Body of pancreas (tissue), 4 donors: Measurements from ENCODE around the gene GABRA1. TPM values are rescaled to one million over a fixed set of nuclear protein-coding genes. Genes with fewer than 3 reads are reported as not detected.

ENCODE experiments used
- ATAC-seq: fragments of 150-250 bp; one replicate; pipeline ENCODE4 v1.9.1; 2016
- DNase-seq, 4 donors: peaks; one replicate each; pipeline ENCODE4 v3.0.0-alpha.2; 2019
- H3K27ac ChIP-seq, 4 donors: fragments of 200-600 bp; sonication (generic); 1 replicate in 3 of 4; 2 replicates in 1 of 4; pipeline versions ENCODE4 v1.5.1 to v1.6.1; 2016 to 2019; ENCODE audit warnings: mild to moderate bottlenecking in 1 of 4, mixed read lengths in 1 of 4, moderate library complexity in 1 of 4
- H3K27me3 ChIP-seq, 2 donors: fragments of 200-600 bp; sonication (generic); one replicate each; pipeline ENCODE4 v1.6.0; 2016; ENCODE audit warnings: mild to moderate bottlenecking in 1 of 2
- H3K36me3 ChIP-seq, 2 donors: fragments of 200-600 bp; sonication (generic); replicated peaks in 1 of 2; 2 replicates each; pipeline ENCODE4 v1.5.1; 2016; ENCODE audit warnings: low read depth in 2 of 2; ENCODE audit not compliant: insufficient read depth in 1 of 2
- H3K4me1 ChIP-seq: fragments of 200-600 bp; sonication (generic); one replicate; pipeline ENCODE4 v1.6.0; 2016
- H3K4me3 ChIP-seq, 2 donors: fragments of 200-600 bp; sonication (generic); 1 replicate in 1 of 2; 2 replicates in 1 of 2; pipeline ENCODE4 v1.5.1; 2016 to 2019
- H3K9me3 ChIP-seq, 3 donors: fragments of 200-600 bp; sonication (generic); 1 replicate in 2 of 3; 2 replicates in 1 of 3; pipeline ENCODE4 v1.5.1; 2016
- POLR2A ChIP-seq, 3 donors: fragments of 450-650 bp; IDR thresholded peaks; one replicate each; pipeline ENCODE4 v1.6.1; 2016; ENCODE audit warnings: antibody characterized with exemption in 3 of 3, mild to moderate bottlenecking in 2 of 3
- WGBS, 2 donors: methylation state at CpG; one replicate each; pipeline ENCODE4 v1.1.5; 2017; 5-methylcytosine and 5-hydroxymethylcytosine counted together
- intact Hi-C: fragments of 100-400 bp; cut with DNase I; formaldehyde crosslinking; loops from one replicate; pipeline ENCODE4 v1.15.1; 2023
- total RNA-seq, 2 donors: library from RNA; depleted of rRNA; stranded (reverse); fragments of >200 nt; gene quantifications; one replicate each; pipeline ENCODE4 v1.1.0, GENCODE V29; 2016
- TF ChIP-seq, protein P1 (sequence below), 7 experiments: fragments of 450-650 bp in 4 of 7; fragments of 200-600 bp in 3 of 7; sonication (generic) in 3 of 7; IDR thresholded peaks; one replicate each; pipeline ENCODE4 v1.5.1; 2016 to 2019; ENCODE audit warnings: antibody characterized with exemption in 7 of 7

GABRA1 gene
- total RNA-seq, 2 donors from 2014 or later, result not detected

DNA sequence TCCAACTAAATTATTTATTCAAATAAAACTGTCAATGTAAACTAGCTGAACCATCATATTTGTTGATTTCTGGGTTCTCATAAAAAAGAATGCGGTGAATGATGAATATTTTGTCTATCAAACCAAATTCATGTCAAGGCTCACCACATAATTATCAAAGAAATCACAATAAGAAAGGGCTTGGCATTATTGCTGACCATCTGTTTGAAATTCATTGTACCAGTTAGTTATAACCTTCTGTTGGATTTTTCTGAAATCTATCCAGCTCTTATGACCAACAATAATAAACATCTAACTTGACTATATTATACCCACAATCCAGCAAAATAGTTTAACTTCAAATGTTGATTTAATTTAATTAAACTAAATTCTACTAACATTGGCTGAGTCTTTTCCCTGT lies 53.1 kb downstream of the GABRA1 start:
- TF ChIP-seq, protein P1, sequence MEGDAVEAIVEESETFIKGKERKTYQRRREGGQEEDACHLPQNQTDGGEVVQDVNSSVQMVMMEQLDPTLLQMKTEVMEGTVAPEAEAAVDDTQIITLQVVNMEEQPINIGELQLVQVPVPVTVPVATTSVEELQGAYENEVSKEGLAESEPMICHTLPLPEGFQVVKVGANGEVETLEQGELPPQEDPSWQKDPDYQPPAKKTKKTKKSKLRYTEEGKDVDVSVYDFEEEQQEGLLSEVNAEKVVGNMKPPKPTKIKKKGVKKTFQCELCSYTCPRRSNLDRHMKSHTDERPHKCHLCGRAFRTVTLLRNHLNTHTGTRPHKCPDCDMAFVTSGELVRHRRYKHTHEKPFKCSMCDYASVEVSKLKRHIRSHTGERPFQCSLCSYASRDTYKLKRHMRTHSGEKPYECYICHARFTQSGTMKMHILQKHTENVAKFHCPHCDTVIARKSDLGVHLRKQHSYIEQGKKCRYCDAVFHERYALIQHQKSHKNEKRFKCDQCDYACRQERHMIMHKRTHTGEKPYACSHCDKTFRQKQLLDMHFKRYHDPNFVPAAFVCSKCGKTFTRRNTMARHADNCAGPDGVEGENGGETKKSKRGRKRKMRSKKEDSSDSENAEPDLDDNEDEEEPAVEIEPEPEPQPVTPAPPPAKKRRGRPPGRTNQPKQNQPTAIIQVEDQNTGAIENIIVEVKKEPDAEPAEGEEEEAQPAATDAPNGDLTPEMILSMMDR (IDR thresholded peaks at IDR 0.05), result no peak
- no peak for TF ChIP-seq POLR2A (IDR thresholded peaks at IDR 0.05)
- no peak for ATAC-seq
- no peak for DNase-seq
- Histone ChIP-seq H3K27ac (no peak overlapping the region), H3K27me3 (no peaks in the 10 kb centered on the region), H3K4me3 (no peak overlapping the region), H3K9me3 (no peaks in the 10 kb centered on the region), H3K36me3 (no peaks in the 10 kb centered on the region), H3K4me1 (no peaks in the 10 kb centered on the region)
- intact Hi-C loops, result no loop called here
- 77 to 96% methylated on average over 1 of the region's 1 CpG for WGBS, 2 donors

DNA sequence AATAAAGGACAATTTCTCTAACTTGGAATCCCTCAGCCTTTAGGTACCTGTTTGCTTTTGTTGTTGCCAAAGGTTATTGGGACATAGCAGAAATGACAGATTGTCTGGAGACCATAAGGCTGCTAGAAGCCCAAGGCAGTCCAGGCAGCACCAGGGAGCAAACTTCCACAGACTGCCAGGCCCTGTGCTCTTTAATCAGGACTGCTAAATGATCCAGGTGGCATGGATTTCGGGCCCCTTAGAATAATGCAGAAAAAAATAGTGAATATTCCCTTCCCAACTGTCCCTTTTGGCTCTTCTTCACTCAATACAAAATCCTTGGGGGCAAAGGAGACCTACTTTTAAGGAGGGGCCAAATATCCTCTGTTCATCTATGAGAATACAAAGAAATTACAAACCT lies 73.9 kb downstream of the GABRA1 start:
- Histone ChIP-seq H3K36me3 (no peaks in the 10 kb centered on the region), H3K4me1 (no peaks in the 10 kb centered on the region), H3K9me3 (no peaks in the 10 kb centered on the region), H3K27ac (no peak overlapping the region), H3K4me3 (no peak overlapping the region), H3K27me3 (no peaks in the 10 kb centered on the region)
- intact Hi-C loops, result no loop called here
- DNase-seq (no peak), ATAC-seq (no peak)
- TF ChIP-seq, protein P1 (IDR thresholded peaks at IDR 0.05), result no peak
- TF ChIP-seq POLR2A (IDR thresholded peaks at IDR 0.05), result no peak
- 29 to 56% methylated on average over 1 of the region's 1 CpG for WGBS, 2 donors

DNA sequence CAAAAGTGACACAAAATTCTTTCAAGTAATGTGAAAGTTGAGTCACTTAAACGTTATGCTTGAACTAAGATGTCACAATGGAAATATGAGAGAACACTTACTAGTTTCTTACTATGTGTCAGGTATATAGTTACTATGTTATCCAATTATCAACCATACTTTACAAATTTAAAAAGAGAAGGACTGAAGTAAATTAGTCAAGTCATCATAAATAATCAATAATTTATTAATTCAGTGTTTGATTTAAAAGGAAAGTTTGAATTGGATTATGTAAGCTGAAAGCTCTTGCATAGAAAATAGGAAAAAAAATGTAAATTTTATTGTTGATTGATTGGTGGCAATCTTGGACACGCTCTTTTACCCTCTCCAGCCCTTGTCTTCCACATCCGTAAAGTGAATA lies 76.3 kb downstream of the GABRA1 start:
- Histone ChIP-seq H3K4me1 (no peaks in the 10 kb centered on the region), H3K4me3 (no peak overlapping the region), H3K36me3 (no peaks in the 10 kb centered on the region), H3K27me3 (no peaks in the 10 kb centered on the region), H3K27ac (no peak overlapping the region), H3K9me3 (no peaks in the 10 kb centered on the region)
- DNase-seq, result no peak
- TF ChIP-seq, protein P1 (IDR thresholded peaks at IDR 0.05), result no peak
- no peak for TF ChIP-seq POLR2A (IDR thresholded peaks at IDR 0.05)
- ATAC-seq, result no peak
- 72 to 74% methylated on average over 3 of the region's 3 CpGs for WGBS, 2 donors
- intact Hi-C loops, result no loop called here

DNA sequence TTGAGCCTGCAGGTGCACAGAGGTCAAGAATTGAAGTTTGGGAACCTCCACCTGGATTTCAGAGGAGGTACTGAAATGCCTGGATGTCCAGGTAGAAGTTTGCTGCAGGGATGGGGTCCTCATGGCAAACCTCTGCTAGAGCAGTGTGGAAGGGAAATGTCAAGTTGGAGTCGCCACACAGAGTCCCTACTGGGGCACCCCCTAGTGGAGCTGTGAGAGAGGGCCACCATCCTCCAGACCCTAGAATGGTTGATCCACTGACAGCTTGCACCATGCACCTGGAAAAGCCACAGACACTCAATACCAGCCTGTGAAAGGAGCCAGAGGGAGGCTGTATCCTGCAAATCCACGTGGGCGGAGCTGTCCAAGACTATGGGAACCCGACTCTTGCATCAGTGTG lies 78.0 kb downstream of the GABRA1 start:
- Histone ChIP-seq H3K27ac (no peak overlapping the region), H3K36me3 (no peaks in the 10 kb centered on the region), H3K27me3 (no peaks in the 10 kb centered on the region), H3K4me3 (no peak overlapping the region), H3K4me1 (no peaks in the 10 kb centered on the region), H3K9me3 (no peaks in the 10 kb centered on the region)
- intact Hi-C loops, result no loop called here
- ATAC-seq (no peak), DNase-seq (no peak)
- 68 to 70% methylated on average over 4 of the region's 4 CpGs for WGBS, 2 donors
- TF ChIP-seq POLR2A (IDR thresholded peaks at IDR 0.05), result no peak
- TF ChIP-seq, protein P1 (IDR thresholded peaks at IDR 0.05), result no peak

DNA sequence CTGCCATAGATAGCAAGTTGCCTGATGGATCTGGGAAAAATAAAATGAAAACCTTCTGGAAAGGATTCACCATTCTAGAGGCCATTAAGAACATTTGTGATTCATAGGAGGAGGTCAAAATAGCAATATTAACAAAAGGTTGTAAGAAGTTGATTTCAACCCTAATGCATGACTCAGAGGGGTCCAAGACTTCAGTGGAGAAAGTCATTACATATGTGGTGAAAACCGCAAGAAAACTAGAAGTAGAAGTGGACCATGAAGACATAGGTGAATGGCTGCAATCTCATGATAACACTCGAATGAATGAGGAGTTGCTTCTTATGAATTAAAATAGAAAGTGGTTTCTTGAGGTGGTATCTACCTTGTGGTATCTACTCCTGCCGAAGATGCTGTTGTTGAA lies 86.6 kb downstream of the GABRA1 start:
- WGBS, 2 donors, result 54 to 58% methylated on average over 3 of the region's 3 CpGs
- intact Hi-C loops, result no loop called here

More for the DNA sequence above, 86.6 kb downstream of the GABRA1 start:
- no peak overlapping the region for H3K4me3 ChIP-seq
- no peaks in the 10 kb centered on the region for H3K4me1 ChIP-seq
- ATAC-seq (no peak), DNase-seq (no peak)
- H3K36me3 ChIP-seq, result no peaks in the 10 kb centered on the region
- no peaks in the 10 kb centered on the region for H3K27me3 ChIP-seq
- no peak for TF ChIP-seq POLR2A (IDR thresholded peaks at IDR 0.05)
- TF ChIP-seq, protein P1 (IDR thresholded peaks at IDR 0.05), result no peak
- H3K27ac ChIP-seq, result no peak overlapping the region
- no peaks in the 10 kb centered on the region for H3K9me3 ChIP-seq
